MM.1S (cell line): ENCODE data around the gene PKHD1.
"Not testable (repeated sequence)": the region's sequence is repeated elsewhere in the genome, so short reads cannot be mapped to it uniquely, and the experiment has no call there.

Experiments
- DNase-seq: peaks from one replicate; pipeline ENCODE4 v3.0.0-alpha.2; 2015
- H2AFZ ChIP-seq: fragments of 300-600 bp; sonication (generic); 2 replicates; pipeline ENCODE4 v1.6.0; 2016; ENCODE audit warnings: antibody characterized with exemption, low read length
- H3F3A ChIP-seq: fragments of 300-600 bp; sonication (generic); 2 replicates; pipeline ENCODE4 v1.6.1; 2016; ENCODE audit warnings: mild to moderate bottlenecking, antibody characterized with exemption, low read length, moderate library complexity, mixed read lengths; ENCODE audit not compliant: insufficient read depth
- H3K27ac ChIP-seq: fragments of 300-600 bp; sonication (generic); 2 replicates; pipeline ENCODE4 v1.5.1; 2016; ENCODE audit warnings: mild to moderate bottlenecking, low read length
- H3K27me3 ChIP-seq: fragments of 300-600 bp; sonication (generic); replicated peaks from 2 replicates; pipeline ENCODE4 v1.6.0; 2016; ENCODE audit warnings: low read length; ENCODE audit not compliant: insufficient read depth
- H3K36me3 ChIP-seq: fragments of 300-600 bp; sonication (generic); replicated peaks from 2 replicates; pipeline ENCODE4 v1.6.1; 2016; ENCODE audit warnings: mild to moderate bottlenecking, low read length, mixed read lengths; ENCODE audit not compliant: insufficient read depth
- H3K4me1 ChIP-seq: fragments of 300-600 bp; sonication (generic); 2 replicates; pipeline ENCODE4 v1.6.1; 2016; ENCODE audit warnings: low read length, mixed read lengths
- H3K4me2 ChIP-seq: fragments of 300-600 bp; sonication (generic); 2 replicates; pipeline ENCODE4 v1.6.0; 2016; ENCODE audit warnings: low read depth, low read length
- H3K4me3 ChIP-seq: fragments of 300-600 bp; sonication (generic); 2 replicates; pipeline ENCODE4 v1.5.1; 2016; ENCODE audit warnings: low read length, mixed read lengths
- H3K79me2 ChIP-seq: fragments of 300-600 bp; sonication (generic); 2 replicates; pipeline ENCODE4 v1.6.1; 2016; ENCODE audit warnings: mixed run types, low read length, mixed read lengths
- H3K9ac ChIP-seq: fragments of 300-600 bp; sonication (generic); 2 replicates; pipeline ENCODE4 v1.6.1; 2016; ENCODE audit warnings: low read length, mixed read lengths
- H3K9me2 ChIP-seq: fragments of 300-600 bp; sonication (generic); replicated peaks from 2 replicates; pipeline ENCODE4 v1.6.1; 2016; ENCODE audit warnings: mild to moderate bottlenecking, low read length, mixed read lengths; ENCODE audit not compliant: insufficient read depth
- H3K9me3 ChIP-seq: fragments of 300-600 bp; sonication (generic); replicated peaks from 2 replicates; pipeline ENCODE4 v1.6.1; 2016; ENCODE audit warnings: mild to moderate bottlenecking, low read length, mixed read lengths; ENCODE audit not compliant: insufficient read depth
- H4K20me1 ChIP-seq: fragments of 300-600 bp; sonication (generic); 2 replicates; pipeline ENCODE4 v1.6.1; 2016; ENCODE audit warnings: mild to moderate bottlenecking, low read length, moderate library complexity, mixed read lengths; ENCODE audit not compliant: insufficient read depth
- CTCF ChIP-seq: fragments of 300-600 bp; sonication (generic); IDR thresholded peaks from 2 replicates; pipeline ENCODE4 v1.5.1; 2016; ENCODE audit warnings: antibody characterized with exemption, low read length, mixed read lengths
- EZH2 ChIP-seq: fragments of 300-600 bp; sonication (generic); optimal IDR thresholded peaks from 2 replicates; pipeline ENCODE3; 2017; ENCODE audit warnings: low read depth, mild to moderate bottlenecking, antibody characterized with exemption, low read length, mixed read lengths
- EZH2phosphoT487 ChIP-seq: fragments of 300-600 bp; sonication (generic); IDR thresholded peaks from 2 replicates; pipeline ENCODE4 v1.6.1; 2018; ENCODE audit warnings: antibody characterized with exemption, low read length

The PKHD1 gene

GRCh38 chr6:51989789-51990188 is 97.6 kb downstream of the PKHD1 start:
- DNase-seq: no peak
- H3K9me3 ChIP-seq: no peaks in the 10 kb centered on the region
- H3K79me2 ChIP-seq: no peaks in the 10 kb centered on the region
- H3F3A ChIP-seq: no peaks in the 10 kb centered on the region
- no peak overlapping the region for H3K9ac ChIP-seq
- H3K36me3 ChIP-seq: no peaks in the 10 kb centered on the region
- H3K4me1 ChIP-seq: no peaks in the 10 kb centered on the region
- no peak overlapping the region for H3K4me2 ChIP-seq
- no peaks in the 10 kb centered on the region for H3K9me2 ChIP-seq
- TF ChIP-seq EZH2 (no peak), CTCF (no peak), EZH2phosphoT487 (no peak)
- H3K27me3 ChIP-seq: no peaks in the 10 kb centered on the region
- no peak overlapping the region for H3K27ac ChIP-seq
- no peaks in the 10 kb centered on the region for H4K20me1 ChIP-seq
- no peak overlapping the region for H3K4me3 ChIP-seq
- no peak overlapping the region for H2AFZ ChIP-seq

GRCh38 chr6:51986864-51987263 is 100.5 kb downstream of the PKHD1 start:
- no peak for DNase-seq
- no peak overlapping the region for H3K9ac ChIP-seq
- H3K27ac ChIP-seq: no peak overlapping the region
- H3K4me3 ChIP-seq: no peak overlapping the region
- no peaks in the 10 kb centered on the region for H3K36me3 ChIP-seq
- H2AFZ ChIP-seq: no peak overlapping the region
- no peak overlapping the region for H3K4me2 ChIP-seq
- H3K79me2 ChIP-seq: no peaks in the 10 kb centered on the region
- H3K27me3 ChIP-seq: no peaks in the 10 kb centered on the region
- no peaks in the 10 kb centered on the region for H3F3A ChIP-seq
- TF ChIP-seq EZH2 (no peak), CTCF (no peak), EZH2phosphoT487 (no peak)
- no peaks in the 10 kb centered on the region for H3K9me3 ChIP-seq
- H3K4me1 ChIP-seq: no peaks in the 10 kb centered on the region
- no peaks in the 10 kb centered on the region for H4K20me1 ChIP-seq
- no peaks in the 10 kb centered on the region for H3K9me2 ChIP-seq

GRCh38 chr6:51983564-51983963 is 103.8 kb downstream of the PKHD1 start:
- Histone ChIP-seq H3K9ac (no peak overlapping the region), H3K36me3 (no peaks in the 10 kb centered on the region), H3K4me3 (no peak overlapping the region), H3K27me3 (no peaks in the 10 kb centered on the region), H2AFZ (no peak overlapping the region), H3K9me3 (no peaks in the 10 kb centered on the region), H3K4me1 (no peaks in the 10 kb centered on the region), H3F3A (no peaks in the 10 kb centered on the region), H3K27ac (no peak overlapping the region), H3K79me2 (no peaks in the 10 kb centered on the region), H4K20me1 (no peaks in the 10 kb centered on the region), H3K4me2 (no peak overlapping the region), H3K9me2 (no peaks in the 10 kb centered on the region)
- TF ChIP-seq EZH2: no peak
- no peak for TF ChIP-seq CTCF
- no peak for TF ChIP-seq EZH2phosphoT487
- no peak for DNase-seq

GRCh38 chr6:51982695-51983094 is 104.7 kb downstream of the PKHD1 start:
- not testable (repeated sequence) for H3F3A ChIP-seq, H3K79me2 ChIP-seq, H3K4me2 ChIP-seq, H3K4me3 ChIP-seq, H3K9me3 ChIP-seq, H3K9ac ChIP-seq, H2AFZ ChIP-seq, H3K27me3 ChIP-seq, H3K36me3 ChIP-seq, H3K27ac ChIP-seq, H4K20me1 ChIP-seq, H3K9me2 ChIP-seq, DNase-seq, H3K4me1 ChIP-seq
